Ammon's horn (tissue), 1 donor: ENCODE results near the gene YJEFN3.
A peak's percentile ranks its signal among the peaks of the same experiment; 100 is the strongest.

Experiments
- DNase-seq: peaks from one replicate; pipeline ENCODE4 v3.0.0-alpha.2; 2016; ENCODE audit warnings: low spot score

The YJEFN3 gene

GRCh38 chr19:19498255-19498991, 30.3 kb upstream of the YJEFN3 start:
- no peak for DNase-seq

- no peak for DNase-seq
Measured at GRCh38 chr19:19499272-19499995, 29.3 kb upstream of the YJEFN3 start.

GRCh38 chr19:19500975-19501644, 27.6 kb upstream of the YJEFN3 start:
- DNase-seq, result no peak

DNA sequence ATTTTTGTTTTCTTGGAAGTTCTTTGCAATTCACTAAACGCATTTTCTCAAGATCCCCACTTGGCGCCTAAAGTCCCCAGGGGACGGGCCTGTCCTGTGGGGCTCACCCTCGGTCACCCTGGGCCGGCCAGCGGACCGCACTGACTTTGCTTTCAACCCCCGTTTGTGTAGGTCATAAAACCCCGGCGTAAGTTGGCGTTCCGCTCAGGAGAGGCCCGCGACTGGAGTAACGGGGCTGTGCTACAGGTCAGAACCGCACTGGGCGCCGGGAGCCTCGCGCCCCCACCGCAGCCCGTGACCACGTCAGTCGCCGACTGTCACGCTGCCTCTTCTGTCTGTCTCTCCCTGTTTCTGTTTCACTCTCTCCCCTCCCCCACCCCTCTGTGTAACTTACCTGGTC, 26.9 kb upstream of the YJEFN3 start:
- DNase-seq, result no peak

- no peak for DNase-seq
Measured at GRCh38 chr19:19502281-19502680, 26.4 kb upstream of the YJEFN3 start.

DNA sequence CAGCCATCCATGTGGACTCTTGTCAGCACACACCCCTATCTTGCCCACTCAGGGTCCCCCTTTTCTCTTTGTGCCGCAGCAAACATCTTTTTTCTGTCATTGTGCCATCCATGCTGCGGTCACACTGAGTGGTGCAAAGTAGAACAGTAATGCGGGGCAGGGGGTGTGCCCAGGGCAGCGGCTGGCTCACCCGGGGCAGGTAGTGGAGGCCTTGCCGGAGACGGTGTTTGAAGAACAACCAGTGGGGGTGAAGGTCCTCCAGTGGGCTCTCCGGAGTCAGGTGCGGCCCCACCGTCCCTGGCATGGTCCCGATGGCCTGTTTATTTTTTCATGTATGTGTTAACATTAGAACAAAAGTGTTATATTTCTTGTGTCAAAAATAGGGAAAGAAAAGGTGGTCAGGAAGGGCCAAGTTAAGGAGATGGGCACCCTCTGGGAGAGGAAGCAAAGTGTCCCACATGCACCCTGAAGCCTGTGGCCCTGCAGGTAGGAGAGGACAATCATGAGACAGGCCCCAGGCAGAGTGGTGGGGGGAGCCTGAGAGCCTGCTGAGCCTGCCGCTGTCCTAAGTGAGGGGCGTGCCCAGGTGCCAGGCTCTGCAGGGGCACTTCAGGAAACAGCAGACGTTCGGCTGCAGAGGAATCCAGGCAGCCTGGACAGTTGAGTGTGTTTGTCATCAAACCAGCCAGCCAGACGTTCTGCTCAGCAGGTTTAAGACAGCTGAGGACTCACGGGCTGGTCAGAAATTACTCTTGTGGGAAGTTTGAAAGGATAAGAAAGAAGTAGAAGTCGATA, 25.7 kb upstream of the YJEFN3 start:
- DNase-seq, result no peak

GRCh38 chr19:19504754-19505668, 23.7 kb upstream of the YJEFN3 start:
- no peak for DNase-seq

DNA sequence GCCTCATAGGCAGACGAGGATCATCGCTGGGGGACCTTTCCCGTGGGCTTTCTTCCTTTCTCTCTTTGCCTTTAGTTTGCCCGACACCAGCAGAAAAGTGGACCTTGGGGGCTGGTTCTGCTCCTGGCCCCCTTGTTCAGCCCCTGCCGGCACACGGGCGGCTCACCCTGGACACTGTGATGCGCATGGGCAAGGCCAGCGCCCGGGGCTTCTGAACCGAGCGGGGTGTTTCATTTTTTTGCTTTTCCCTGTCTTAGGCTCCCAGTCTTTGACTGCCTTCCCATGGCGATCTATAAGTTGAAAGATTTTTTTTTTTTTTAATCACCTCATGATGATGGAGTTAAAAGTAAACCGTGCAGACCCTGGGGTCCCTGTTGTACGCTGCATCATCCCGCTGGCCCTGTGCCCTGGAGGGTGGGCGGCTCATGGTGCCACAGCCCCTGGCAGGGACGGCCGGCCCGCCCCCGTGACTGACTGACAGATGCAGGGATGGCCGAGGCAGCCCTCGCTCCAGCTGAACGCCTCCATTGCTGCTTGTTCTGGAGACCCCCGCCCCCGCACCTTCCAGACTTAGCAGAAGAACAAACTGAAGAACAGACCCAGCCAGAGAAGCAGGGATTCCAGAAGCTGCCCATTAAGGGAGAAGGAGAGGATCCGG, 22.9 kb upstream of the YJEFN3 start:
- DNase-seq, result no peak

- peak; percentile 72 for DNase-seq
Measured at GRCh38 chr19:19506592-19506991, 22.1 kb upstream of the YJEFN3 start.

- no peak for DNase-seq
Measured at GRCh38 chr19:19507354-19507753, 21.4 kb upstream of the YJEFN3 start.

- DNase-seq, result no peak
Measured at GRCh38 chr19:19508217-19508616, 20.5 kb upstream of the YJEFN3 start.

DNA sequence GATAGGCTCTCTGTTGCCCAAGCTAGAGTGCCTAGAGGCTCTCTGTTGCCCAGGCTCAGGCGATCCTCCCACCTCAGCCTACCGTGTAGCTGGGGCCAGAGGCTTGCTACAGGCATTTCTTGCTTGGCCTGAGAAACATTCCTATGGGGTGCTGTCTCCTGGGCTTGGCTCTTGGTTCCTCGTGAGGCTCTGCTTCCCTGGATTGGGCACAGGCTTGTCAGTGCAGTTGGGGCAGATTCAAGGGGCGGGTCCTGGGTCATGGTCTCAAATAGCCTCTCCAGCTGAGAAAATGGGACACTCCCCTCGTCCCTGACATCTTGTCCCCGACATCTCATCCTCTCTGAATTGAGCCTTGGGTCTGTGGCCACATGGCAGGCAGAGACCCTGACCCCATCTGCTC, 18.3 kb upstream of the YJEFN3 start:
- DNase-seq, result no peak

- DNase-seq, result no peak
Measured at GRCh38 chr19:19513682-19514081, 15.0 kb upstream of the YJEFN3 start.

- DNase-seq, result no peak
Measured at GRCh38 chr19:19514215-19514657, 14.5 kb upstream of the YJEFN3 start.

GRCh38 chr19:19514881-19515641, 13.7 kb upstream of the YJEFN3 start, which contains the start of gene TSSK6:
TSSK6 (minus strand) TSS chr19:19515548; CDS start chr19:19515427, 121 bp downstream.
- no peak for DNase-seq

DNA sequence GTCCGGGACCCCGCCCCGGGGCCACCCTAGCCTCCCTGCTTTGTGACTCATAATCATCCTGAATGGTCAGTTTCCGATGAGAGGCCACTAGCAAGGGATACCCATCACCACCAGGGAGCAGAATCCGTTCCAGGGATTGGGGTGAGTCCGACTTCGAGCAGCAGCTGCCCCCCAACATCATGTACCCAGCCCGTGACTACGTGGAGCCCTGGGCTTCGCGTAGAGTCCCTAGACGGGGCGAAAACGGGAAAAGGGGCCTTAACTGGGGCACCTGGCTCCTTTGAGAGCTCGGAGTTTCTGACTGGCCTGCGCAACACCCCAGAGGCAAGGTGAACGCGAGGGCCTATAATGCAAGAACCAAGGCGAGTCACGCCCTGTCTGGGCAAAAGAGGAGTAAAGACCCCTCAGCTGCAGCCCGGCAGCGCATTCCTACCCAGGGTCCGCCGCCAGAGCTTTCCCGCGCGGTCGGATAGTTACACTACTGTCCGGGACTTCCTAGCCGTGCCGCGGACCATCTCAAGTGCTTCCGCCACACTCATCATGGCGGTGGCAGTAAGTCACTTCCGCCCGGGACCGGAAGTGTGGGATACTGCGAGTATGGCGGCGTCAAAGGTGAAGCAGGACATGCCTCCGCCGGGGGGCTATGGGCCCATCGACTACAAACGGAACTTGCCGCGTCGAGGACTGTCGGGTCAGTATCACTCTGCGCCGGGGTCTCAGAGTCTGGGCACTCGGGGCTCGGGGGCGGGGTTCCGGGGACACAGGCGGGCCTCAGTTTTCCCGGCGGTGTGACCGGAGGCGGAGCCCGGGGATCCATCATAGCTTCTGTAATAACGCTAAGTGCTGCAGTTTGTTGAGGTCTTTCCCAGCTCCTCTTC, 12.8 kb upstream of the YJEFN3 start, which contains the start of gene NDUFA13:
TSS of gene NDUFA13 (plus strand) at position 584 of the 878 bp plus-strand sequence. CDS start at position 598, 14 bp downstream.
- peak; percentile 93 for DNase-seq

GRCh38 chr19:19517235-19517619, 11.5 kb upstream of the YJEFN3 start:
- DNase-seq, result no peak

DNA sequence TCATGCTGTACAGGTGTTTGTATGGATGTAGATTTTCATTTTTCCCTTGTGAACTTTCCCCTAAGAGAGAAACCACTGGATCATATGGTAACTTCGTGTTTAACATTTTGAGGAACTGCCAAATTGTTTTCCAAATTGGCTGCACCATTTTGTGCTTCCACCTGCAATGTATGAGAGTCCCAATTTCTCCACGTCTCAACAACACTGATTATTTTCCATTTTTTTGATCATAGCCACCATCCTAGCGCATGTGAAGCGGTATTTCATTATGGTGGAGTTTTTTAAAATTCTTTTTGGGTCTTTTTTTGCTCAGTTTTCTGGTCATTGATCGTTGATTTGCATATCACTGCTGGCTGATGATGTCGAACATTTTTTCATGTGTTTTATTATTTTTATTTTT, 7.7 kb upstream of the YJEFN3 start:
- DNase-seq, result no peak
